Vagina (tissue), 2 donors: ENCODE results near the gene CDC42EP3.

Source experiments
- POLR2A ChIP-seq, 2 donors: fragments of 450-650 bp; IDR thresholded peaks; one replicate each; pipeline ENCODE4 v1.6.1; 2017; ENCODE audit warnings: antibody characterized with exemption in 2 of 2, mild to moderate bottlenecking in 2 of 2, moderate library complexity in 2 of 2
- POLR2AphosphoS5 ChIP-seq, 2 donors: sonication (generic); formaldehyde crosslinking; IDR thresholded peaks; one replicate each; pipeline ENCODE4 v1.9.0; 2017; ENCODE audit warnings: antibody characterized with exemption in 2 of 2, mild to moderate bottlenecking in 2 of 2, low read depth in 1 of 2; ENCODE audit not compliant: insufficient read depth in 1 of 2

DNA sequence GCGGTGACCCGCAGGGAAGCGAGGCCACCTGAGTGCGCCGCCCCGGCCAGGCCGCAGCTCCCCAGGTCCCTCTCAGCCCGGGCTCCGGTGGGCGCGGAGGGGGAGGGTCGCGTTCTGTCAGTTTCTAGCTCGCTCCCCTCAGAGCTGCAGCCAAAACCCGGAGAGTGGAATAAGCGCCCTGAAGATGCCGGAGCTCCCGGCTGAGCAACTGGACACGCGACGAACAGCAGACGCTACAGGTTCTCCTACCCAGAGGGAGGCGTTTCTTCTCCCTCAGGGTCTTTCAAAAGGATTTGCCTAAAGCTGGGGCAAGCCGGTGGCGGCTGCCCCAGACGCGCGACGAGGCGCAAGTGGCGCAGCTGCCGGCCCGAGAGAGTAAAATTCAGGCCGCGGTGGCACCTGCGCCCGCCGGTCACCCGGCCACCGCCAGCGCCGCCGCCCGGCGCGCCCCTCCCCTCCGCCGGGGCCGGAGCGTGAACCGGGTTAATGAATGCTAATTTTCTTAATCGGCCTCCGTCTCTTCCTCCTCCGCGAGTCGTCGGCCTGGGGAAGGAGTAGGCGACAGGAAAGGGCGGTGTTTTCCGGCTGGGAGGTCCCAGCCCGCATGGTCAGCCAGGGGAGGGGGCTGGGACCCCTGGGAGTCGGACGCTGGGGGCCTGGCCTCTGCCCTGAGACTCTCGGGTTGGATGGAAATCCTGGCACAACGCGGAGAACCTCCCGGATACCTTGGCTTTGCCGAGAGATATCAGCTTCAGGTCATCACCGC, 845 bp upstream of the CDC42EP3 start:
- TF ChIP-seq POLR2AphosphoS5 (IDR thresholded peaks at IDR 0.05; ENCODE audit: insufficient read depth in 1 of 2, low read depth in 1 of 2) (peak in 1 of 2 donors; percentile 49), POLR2A (IDR thresholded peaks at IDR 0.05) (no peak)
